ENCODE results near the gene PRKG1. TPM values are rescaled to one million over a fixed set of nuclear protein-coding genes. Genes with fewer than 3 reads are reported as not detected.

The PRKG1 gene
- total RNA-seq, 1 experiment from 2014 or later: 0.21 TPM

DNA sequence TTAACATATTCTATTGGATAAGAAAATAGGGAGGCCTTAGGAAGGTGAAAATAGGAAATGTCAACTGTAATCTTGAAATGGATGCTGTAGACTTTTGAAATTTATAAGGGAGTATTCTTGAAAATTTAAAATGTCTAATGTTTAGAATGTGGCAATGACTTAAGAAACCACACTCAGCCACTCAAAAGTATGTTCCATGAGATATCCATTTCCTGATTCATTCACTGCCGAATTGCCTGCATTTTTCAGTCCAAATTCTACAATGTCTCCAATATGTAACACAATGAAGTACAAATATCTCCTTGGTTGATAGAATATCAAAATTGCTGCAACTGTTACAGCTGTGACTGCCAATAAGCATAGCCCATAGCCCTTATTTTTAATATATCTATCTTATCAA lies 25.9 kb downstream of the PRKG1 start:
- intact Hi-C loops (cut with micrococcal nuclease; ENCODE audit: unreplicated experiment): no loop called here
- no TSS peak for BruUV-seq (replicated peaks)
- Mint-ChIP-seq H3K27ac (ENCODE audit: unreplicated experiment) (no peak overlapping the region), H3K4me3 (ENCODE audit: low read depth, unreplicated experiment) (no peak overlapping the region), H3K4me1 (ENCODE audit: low read depth, unreplicated experiment) (no peaks in the 10 kb centered on the region), H3K27me3 (ENCODE audit: unreplicated experiment) (no peaks in the 10 kb centered on the region), H3K9me3 (ENCODE audit: low read depth, unreplicated experiment) (no peaks in the 10 kb centered on the region), H3K36me3 (ENCODE audit: insufficient read depth, unreplicated experiment) (no peaks in the 10 kb centered on the region)
- CTCF ChIA-PET: no interaction called here
- TF ChIP-seq, protein P1, sequence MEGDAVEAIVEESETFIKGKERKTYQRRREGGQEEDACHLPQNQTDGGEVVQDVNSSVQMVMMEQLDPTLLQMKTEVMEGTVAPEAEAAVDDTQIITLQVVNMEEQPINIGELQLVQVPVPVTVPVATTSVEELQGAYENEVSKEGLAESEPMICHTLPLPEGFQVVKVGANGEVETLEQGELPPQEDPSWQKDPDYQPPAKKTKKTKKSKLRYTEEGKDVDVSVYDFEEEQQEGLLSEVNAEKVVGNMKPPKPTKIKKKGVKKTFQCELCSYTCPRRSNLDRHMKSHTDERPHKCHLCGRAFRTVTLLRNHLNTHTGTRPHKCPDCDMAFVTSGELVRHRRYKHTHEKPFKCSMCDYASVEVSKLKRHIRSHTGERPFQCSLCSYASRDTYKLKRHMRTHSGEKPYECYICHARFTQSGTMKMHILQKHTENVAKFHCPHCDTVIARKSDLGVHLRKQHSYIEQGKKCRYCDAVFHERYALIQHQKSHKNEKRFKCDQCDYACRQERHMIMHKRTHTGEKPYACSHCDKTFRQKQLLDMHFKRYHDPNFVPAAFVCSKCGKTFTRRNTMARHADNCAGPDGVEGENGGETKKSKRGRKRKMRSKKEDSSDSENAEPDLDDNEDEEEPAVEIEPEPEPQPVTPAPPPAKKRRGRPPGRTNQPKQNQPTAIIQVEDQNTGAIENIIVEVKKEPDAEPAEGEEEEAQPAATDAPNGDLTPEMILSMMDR (IDR thresholded peaks at IDR 0.05; ENCODE audit: unreplicated experiment): no peak
- no peak for DNase-seq

DNA sequence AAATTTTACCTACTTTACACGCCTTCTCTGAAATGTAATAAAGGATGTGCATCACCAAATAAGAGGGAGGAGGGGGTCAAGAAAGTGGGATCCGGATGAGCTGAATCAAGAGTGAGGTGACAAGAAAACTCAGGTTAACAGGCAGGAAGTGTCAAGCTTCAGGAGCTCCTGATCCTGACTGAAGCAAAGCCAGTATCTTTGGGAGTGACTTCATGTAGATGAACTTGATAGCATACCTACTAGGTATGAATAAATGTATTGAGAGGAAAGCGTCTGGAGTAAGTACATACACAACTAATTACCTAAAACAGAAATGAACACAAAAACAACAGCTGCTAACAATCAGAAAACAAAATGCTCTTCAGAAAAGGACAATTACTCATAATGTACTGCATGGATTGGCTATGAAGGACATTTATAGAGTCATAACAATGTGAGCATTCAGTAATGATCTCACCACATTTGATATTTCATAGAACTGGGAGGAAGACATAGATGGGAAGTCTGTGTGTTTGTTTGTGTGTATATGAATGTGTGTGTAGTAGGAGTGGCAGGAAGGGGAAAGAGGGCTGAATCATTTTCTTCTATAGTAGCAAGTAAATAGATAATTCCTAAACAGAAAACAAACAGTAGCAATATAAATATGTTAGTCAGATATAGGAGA lies 29.4 kb downstream of the PRKG1 start:
- BruUV-seq (replicated peaks): no TSS peak
- intact Hi-C loops (cut with micrococcal nuclease; ENCODE audit: unreplicated experiment): no loop called here

DNA sequence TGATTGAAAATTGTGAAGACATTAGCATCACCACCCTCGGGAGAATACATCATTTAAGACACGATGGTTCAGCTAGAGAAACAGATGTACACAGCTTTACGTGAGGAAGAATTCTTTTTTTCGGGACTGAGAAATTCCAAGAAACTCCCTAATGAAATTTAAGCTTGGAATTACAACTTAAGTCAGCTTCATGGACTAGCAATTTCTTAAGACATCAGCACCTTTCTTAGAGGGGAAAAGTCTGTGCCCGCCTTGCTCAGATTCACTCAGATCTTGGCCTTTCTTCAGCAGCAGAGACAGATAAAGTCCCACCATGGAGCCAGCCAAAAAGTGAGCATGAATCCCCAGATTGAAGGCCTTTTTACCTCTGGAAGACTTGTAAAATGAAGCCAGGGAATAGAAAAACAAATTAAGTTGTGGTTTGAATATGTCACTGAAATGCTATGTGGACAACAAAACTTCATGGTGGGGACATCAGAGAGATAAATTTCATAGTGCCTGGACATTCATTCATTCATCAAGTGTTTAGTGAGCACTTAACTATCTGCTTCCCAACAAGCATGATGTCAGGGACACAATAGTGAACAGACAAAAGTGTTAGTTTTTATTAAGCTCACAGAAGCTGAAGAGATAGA lies 32.1 kb downstream of the PRKG1 start:
- Mint-ChIP-seq H3K4me3 (ENCODE audit: low read depth, unreplicated experiment) (no peak overlapping the region), H3K27me3 (ENCODE audit: unreplicated experiment) (no peaks in the 10 kb centered on the region), H3K27ac (ENCODE audit: unreplicated experiment) (no peak overlapping the region), H3K36me3 (ENCODE audit: insufficient read depth, unreplicated experiment) (no peaks in the 10 kb centered on the region), H3K4me1 (ENCODE audit: low read depth, unreplicated experiment) (peaks cover 18% of the 10 kb centered on the region), H3K9me3 (ENCODE audit: low read depth, unreplicated experiment) (no peaks in the 10 kb centered on the region)
- TF ChIP-seq, protein P1 (IDR thresholded peaks at IDR 0.05; ENCODE audit: unreplicated experiment): no peak
- no TSS peak for BruUV-seq (replicated peaks)
- intact Hi-C loops (cut with micrococcal nuclease; ENCODE audit: unreplicated experiment): no loop called here
- CTCF ChIA-PET: no interaction called here
- no peak for DNase-seq

More for the DNA sequence above, 29.4 kb downstream of the PRKG1 start:
- DNase-seq: no peak
- Mint-ChIP-seq H3K9me3 (ENCODE audit: low read depth, unreplicated experiment) (no peaks in the 10 kb centered on the region), H3K27ac (ENCODE audit: unreplicated experiment) (no peak overlapping the region), H3K36me3 (ENCODE audit: insufficient read depth, unreplicated experiment) (no peaks in the 10 kb centered on the region), H3K27me3 (ENCODE audit: unreplicated experiment) (no peaks in the 10 kb centered on the region), H3K4me1 (ENCODE audit: low read depth, unreplicated experiment) (no peaks in the 10 kb centered on the region), H3K4me3 (ENCODE audit: low read depth, unreplicated experiment) (no peak overlapping the region)
- TF ChIP-seq, protein P1 (IDR thresholded peaks at IDR 0.05; ENCODE audit: unreplicated experiment): no peak
- CTCF ChIA-PET: no interaction called here

DNA sequence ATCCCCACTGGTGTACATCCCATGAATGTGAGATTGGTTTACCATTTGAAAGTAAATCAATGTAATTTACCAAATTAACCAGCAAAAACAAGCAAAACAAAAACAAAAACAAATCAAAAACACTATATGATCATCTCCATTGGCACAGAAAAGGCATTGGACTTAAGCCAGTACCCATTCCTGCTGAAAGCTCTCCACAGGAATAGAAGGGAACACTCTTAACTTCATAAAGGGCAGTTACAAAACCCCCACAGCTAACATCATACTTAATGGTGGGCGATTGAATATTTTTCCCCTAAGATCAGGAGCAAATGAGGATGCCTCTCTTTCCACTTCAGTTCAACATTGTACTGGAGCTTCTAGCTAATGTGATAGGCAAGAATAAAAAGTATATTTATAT lies 34.1 kb downstream of the PRKG1 start:
- Mint-ChIP-seq H3K27me3 (ENCODE audit: unreplicated experiment) (no peaks in the 10 kb centered on the region), H3K4me3 (ENCODE audit: low read depth, unreplicated experiment) (no peak overlapping the region), H3K4me1 (ENCODE audit: low read depth, unreplicated experiment) (peaks cover 18% of the 10 kb centered on the region), H3K9me3 (ENCODE audit: low read depth, unreplicated experiment) (no peaks in the 10 kb centered on the region), H3K36me3 (ENCODE audit: insufficient read depth, unreplicated experiment) (no peaks in the 10 kb centered on the region), H3K27ac (ENCODE audit: unreplicated experiment) (no peak overlapping the region)
- CTCF ChIA-PET: interaction anchor here (0.7 kb wide), 1 partner anchor 17 kb away, joined by 4 read pairs; no protein-coding TSS in a partner anchor
- TF ChIP-seq, protein P1 (IDR thresholded peaks at IDR 0.05; ENCODE audit: unreplicated experiment): no peak
- intact Hi-C loops (cut with micrococcal nuclease; ENCODE audit: unreplicated experiment): no loop called here
- BruUV-seq (replicated peaks): no TSS peak
- DNase-seq: no peak
